GM19023 (cell line): ENCODE measurements around the gene PANK1.
"Not testable (repeated sequence)": the region's sequence is repeated elsewhere in the genome, so short reads cannot be mapped to it uniquely, and the experiment has no call there.

ENCODE experiments used
- ATAC-seq: cut with Tn5 transposase; IDR thresholded peaks from one replicate; pipeline ENCODE4 v1.9.1; 2021; ENCODE audit warnings: mild to moderate bottlenecking, moderate library complexity; ENCODE audit not compliant: unreplicated experiment

Gene PANK1

DNA sequence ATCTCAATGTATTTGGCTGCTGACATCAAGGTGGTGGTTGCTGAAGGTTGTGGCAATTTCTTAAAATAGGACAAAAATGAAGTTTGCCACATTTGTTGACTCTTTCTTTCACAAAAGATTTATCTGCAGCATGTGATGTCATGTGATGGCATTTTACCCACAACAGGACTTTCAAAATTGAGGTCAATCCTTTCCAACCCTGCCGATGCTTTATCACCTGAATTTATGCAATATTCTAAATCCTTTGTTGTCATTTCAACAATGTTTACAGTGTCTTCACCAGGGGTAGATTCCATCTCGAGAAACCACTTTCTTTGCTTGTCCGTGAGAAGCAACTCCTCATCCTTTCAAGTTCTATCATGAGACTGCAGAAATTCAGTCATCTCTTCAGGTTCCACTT lies 69.0 kb downstream of the PANK1 start:
- ATAC-seq, result no peak

- ATAC-seq, result no peak
These were observed 70.0 kb downstream of the PANK1 start for GRCh38 chr10:89575031-89575430.

DNA sequence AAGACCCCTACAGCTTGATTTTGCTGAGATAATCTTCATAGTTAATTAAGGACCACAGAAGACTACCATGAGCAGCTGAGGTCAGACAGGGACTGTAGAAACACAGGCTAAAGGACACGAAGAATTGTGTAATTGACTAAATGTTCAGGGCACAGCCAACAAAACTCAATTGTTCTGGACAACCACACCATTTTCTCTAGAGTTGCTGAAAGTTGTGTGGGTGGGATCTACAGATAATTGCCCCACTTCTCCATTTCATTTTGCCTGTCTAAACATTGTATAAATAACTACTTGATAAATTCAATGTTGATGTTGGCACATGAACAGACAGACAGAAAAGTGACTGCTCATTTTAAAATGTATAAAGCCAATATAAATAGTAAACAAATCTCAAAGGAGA lies 70.7 kb downstream of the PANK1 start:
- ATAC-seq, result no peak

GRCh38 chr10:89567576-89568245 lies 77.3 kb downstream of the PANK1 start:
- no peak for ATAC-seq

GRCh38 chr10:89566992-89567391 lies 78.0 kb downstream of the PANK1 start:
- no peak for ATAC-seq

DNA sequence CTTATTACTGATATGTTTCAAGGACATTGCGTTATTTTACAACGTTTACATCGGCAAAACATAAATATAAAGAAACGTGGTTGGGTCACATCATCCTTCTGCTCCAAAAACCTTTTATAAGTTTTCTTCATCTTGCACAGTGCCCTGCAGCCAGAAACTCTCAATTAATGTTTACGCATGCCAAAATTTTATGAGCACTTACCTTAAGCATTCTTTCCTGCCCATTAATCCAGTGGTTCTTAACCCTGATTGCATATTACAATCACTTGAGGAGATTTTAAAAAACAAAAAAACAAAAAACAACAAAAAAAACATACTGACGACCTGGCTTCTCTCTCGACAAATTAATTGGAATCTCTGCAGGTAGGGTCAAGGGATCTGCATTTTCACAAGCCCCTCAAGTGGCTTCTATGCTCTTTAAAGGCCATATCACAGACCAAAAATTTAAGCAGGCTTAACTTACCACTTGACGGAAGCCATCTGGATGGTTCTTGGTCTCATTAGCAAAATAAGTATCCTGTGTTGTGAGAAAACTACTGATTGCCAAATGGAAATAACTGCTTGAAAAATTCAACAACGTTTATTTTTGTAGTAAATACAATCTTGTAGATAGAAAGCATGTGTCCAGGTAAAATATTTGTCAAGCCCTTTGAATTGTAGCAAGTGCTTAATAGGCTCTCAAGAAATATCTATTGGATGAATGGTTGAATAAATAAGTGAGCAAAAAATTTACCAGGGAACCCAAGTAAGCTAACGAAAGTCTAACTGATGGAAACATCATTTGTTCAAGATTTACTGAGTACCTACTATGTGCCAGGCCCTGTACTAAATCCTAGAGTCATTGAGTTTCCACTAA lies 78.7 kb downstream of the PANK1 start:
- ATAC-seq, result no peak

GRCh38 chr10:89565180-89565579 lies 79.9 kb downstream of the PANK1 start:
- ATAC-seq, result no peak

DNA sequence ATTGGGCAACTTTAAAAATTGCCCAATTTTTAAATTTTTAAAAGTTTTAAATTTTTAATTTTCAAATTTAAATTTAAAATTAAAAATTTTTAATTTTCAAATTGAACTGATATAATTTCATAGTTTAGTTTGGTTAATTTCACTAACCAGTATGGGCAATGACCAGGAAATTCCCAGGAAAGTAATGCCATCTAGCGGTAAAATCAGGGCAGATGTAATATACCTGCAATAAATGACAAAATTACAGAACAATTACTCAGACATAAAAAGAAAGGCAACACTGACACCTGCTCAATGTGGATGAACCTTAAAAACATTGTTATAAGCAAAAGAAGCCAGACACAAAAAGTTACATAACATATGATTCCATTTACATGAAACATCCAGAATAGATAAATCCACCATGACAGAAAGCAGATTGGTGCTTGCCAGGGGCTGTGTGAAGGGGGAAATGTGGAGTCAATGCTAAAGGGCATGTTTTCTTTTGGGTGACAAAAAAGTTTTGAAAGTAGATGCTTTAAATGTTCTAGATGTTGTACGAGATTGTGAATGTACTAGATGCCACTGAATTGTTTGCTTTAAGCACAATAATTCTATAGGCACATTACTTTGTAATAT lies 81.1 kb downstream of the PANK1 start:
- no peak for ATAC-seq

GRCh38 chr10:89563311-89563710 lies 81.7 kb downstream of the PANK1 start:
- no peak for ATAC-seq

DNA sequence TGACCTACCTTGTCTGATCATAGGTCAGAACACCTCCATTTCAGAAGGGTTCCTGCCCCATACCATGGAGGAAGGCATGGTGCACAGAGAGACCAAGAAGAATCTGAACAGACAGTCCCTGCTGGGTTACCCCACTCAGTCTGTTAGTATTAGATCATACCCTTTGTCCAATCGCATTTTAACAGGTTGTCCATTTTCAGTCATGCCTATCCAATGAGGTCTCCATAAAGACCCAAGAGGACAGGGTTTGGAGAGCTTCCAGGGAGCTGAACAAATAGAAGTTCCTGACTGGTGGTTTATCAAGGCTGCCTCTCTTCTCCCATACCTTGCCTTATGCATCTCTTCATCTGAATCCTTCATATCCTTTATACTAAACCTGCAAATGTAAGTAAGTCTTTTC lies 88.4 kb downstream of the PANK1 start:
- no peak for ATAC-seq

DNA sequence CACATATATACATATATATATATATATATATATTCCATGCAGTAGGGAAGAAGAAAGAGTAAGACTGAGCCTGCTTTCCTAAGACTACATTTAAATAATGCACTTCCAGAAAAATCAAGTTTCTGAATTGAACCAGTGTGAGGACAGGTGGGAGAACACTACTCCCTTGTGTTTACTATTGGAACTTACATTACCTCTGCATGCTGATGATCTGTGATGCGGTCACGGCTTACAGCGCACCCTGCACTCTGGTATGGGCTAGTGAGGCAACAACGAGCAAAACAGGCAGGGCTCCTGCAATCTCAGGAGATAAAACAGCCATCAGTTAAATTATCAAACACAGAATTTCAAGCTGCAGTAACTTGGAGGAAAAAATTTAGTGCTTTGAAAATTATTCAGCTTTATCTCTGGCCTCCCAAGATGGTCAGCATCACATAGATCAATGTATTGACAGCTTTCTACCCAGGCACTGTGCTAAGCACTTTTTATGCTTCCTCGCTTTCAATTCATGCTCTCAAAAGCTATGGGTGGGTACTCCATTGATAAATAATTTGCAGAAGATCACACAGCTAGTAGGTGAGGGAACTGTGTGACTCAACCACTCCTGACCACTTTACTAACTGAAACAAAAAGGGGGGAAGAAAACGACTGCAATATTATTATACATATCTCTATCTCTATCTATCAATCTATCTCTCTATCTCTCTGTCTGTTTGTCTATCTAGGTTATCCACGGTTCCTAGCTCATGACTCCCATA lies 89.2 kb downstream of the PANK1 start:
- ATAC-seq, result no peak

- ATAC-seq, result no peak
These were observed 90.6 kb downstream of the PANK1 start for GRCh38 chr10:89554433-89554832.

DNA sequence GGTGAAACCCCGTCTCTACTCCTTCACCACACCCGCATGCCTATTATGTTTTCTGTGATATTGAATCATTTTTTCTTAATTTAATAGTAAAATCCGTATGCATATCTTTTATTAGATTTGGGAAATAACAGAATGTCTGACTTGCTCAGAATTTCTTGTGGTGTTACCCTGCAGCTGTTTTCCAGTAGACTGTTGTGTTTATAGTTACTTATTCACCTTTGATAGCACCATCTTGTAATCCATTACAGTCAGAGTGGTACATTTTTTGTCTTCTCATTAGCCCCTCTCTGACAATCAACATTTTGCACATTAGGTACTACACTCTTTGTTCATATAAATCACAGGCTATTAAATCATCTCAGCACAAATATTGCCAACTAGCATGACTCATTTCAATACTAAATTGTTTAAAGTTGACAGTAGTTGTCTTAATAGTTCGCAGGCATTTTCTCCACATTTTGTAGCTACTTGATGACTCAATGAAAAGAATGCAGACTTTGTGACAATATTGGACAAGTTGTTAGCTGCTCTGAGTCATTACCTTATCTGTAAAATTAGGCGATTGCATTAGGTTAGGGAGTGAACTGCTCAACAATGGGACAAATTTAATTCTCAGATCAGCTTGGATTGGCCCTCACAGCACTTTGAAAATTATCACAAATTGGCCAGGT lies 91.8 kb downstream of the PANK1 start:
- no peak for ATAC-seq

- ATAC-seq, result no peak
These were observed 92.8 kb downstream of the PANK1 start for GRCh38 chr10:89552213-89552612.

DNA sequence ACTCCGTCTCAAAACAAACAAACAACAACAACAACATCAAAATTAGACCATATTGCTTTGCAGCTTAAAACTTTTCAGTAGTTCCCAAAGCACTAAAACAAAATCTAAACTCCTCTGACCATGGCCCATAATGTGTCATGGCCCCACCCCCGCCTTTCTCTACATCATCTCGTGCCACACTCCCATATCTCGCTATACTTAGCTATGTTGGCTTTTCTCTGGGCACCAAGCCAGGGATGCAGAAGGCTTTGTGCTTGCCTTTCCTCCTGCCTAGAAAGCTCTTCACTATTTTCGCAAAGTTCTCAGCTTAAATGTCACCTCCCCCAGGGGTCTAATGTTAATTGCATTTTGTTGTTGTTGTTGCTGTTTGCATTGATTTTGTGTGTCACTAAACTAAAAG lies 94.5 kb downstream of the PANK1 start:
- ATAC-seq, result no peak

GRCh38 chr10:89549510-89549909 lies 95.5 kb downstream of the PANK1 start:
- no peak for ATAC-seq

- ATAC-seq, result no peak
These were observed 96.4 kb downstream of the PANK1 start for GRCh38 chr10:89548673-89549072.

DNA sequence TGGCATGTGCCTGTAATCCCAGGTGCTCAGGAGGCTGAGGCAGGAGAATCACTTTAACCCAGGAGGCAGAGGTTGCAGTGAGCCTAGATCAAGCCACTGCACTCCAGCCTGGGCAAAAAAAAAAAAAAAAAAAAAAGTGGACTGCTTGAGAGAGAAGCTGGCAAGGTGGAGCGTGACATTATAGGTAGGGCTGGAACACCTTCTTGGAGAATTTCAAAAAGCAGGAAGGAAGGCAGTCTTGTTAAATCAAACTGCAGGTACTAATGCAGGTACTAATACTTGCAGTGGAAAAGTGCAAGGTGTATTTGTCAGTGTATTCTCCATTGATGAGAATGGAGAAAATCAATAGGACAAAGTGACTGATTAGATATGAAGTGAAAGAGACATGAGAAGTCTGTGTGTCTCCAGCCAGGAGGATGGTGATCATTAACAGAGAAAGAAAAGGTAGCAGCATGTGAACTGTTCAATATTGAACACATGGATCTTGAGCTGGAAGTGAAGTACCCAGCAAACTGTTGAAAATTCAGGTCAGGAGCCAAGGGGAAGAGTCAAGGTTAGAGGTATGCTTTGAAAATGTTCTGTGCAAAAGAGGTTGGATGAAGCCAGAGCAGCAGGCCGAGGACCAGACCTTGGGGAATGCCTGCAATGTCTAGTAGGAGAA lies 97.1 kb downstream of the PANK1 start:
- no peak for ATAC-seq

- not testable (repeated sequence) for ATAC-seq
These were observed 98.4 kb downstream of the PANK1 start for GRCh38 chr10:89546651-89547050.

GRCh38 chr10:89543841-89544240 lies 101.2 kb downstream of the PANK1 start:
- ATAC-seq, result no peak
